Nephron progenitor cell (in vitro differentiated cells): ENCODE data around the gene B9D2.
A peak's percentile ranks its signal among the peaks of the same experiment; 100 is the strongest.

Experiments
- DNase-seq: peaks from one replicate; pipeline ENCODE4 v3.0.0; 2021
- H3K27ac Mint-ChIP-seq: 2 replicates; pipeline ENCODE4 v1.8.0; 2021; ENCODE audit warnings: mild to moderate bottlenecking, moderate library complexity, mixed read lengths
- H3K27me3 Mint-ChIP-seq: 2 replicates; pipeline ENCODE4 v1.8.0; 2021; ENCODE audit warnings: mild to moderate bottlenecking, low read depth, mixed read lengths; ENCODE audit not compliant: poor library complexity
- H3K36me3 Mint-ChIP-seq: 2 replicates; pipeline ENCODE4 v1.8.0; 2021; ENCODE audit warnings: low read depth, mixed read lengths
- H3K4me1 Mint-ChIP-seq: 2 replicates; pipeline ENCODE4 v1.8.0; 2021; ENCODE audit warnings: mixed read lengths
- H3K4me3 Mint-ChIP-seq: 2 replicates; pipeline ENCODE4 v1.8.0; 2021; ENCODE audit warnings: mild to moderate bottlenecking, moderate library complexity, mixed read lengths
- H3K9me3 Mint-ChIP-seq: 2 replicates; pipeline ENCODE4 v1.8.0; 2021; ENCODE audit warnings: mild to moderate bottlenecking, moderate library complexity, mixed read lengths
- TF ChIP-seq, protein P1 (sequence below): fragments of 200-600 bp; sonication (generic); IDR thresholded peaks from 2 replicates; pipeline ENCODE4 v1.5.0; 2021; ENCODE audit warnings: antibody characterized with exemption

B9D2 gene

GRCh38 chr19:41311613-41312012 lies 52.3 kb downstream of the B9D2 start:
- no peak for DNase-seq
- Mint-ChIP-seq H3K27me3 (peaks cover 6% of the 10 kb centered on the region), H3K4me3 (peak overlapping the region; percentile 94), H3K9me3 (no peaks in the 10 kb centered on the region), H3K36me3 (peaks cover 46% of the 10 kb centered on the region), H3K27ac (no peak overlapping the region), H3K4me1 (peaks cover 50% of the 10 kb centered on the region)
- TF ChIP-seq, protein P1, sequence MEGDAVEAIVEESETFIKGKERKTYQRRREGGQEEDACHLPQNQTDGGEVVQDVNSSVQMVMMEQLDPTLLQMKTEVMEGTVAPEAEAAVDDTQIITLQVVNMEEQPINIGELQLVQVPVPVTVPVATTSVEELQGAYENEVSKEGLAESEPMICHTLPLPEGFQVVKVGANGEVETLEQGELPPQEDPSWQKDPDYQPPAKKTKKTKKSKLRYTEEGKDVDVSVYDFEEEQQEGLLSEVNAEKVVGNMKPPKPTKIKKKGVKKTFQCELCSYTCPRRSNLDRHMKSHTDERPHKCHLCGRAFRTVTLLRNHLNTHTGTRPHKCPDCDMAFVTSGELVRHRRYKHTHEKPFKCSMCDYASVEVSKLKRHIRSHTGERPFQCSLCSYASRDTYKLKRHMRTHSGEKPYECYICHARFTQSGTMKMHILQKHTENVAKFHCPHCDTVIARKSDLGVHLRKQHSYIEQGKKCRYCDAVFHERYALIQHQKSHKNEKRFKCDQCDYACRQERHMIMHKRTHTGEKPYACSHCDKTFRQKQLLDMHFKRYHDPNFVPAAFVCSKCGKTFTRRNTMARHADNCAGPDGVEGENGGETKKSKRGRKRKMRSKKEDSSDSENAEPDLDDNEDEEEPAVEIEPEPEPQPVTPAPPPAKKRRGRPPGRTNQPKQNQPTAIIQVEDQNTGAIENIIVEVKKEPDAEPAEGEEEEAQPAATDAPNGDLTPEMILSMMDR = no peak

- Mint-ChIP-seq H3K9me3 (no peaks in the 10 kb centered on the region), H3K36me3 (peaks cover 42% of the 10 kb centered on the region), H3K4me3 (peak overlapping the region; percentile 94), H3K27me3 (peaks cover 6% of the 10 kb centered on the region), H3K27ac (peak overlapping the region; percentile 95), H3K4me1 (peaks cover 48% of the 10 kb centered on the region)
- DNase-seq = no peak
- TF ChIP-seq, protein P1 = no peak
These were observed 52.9 kb downstream of the B9D2 start for GRCh38 chr19:41311072-41311471.

- peaks cover 42% of the 10 kb centered on the region for H3K36me3 Mint-ChIP-seq
- peak; percentile 91 for DNase-seq
- H3K27ac Mint-ChIP-seq = peak within 1 kb of the TSS; percentile 95
- H3K27me3 Mint-ChIP-seq = peaks cover 6% of the 10 kb centered on the region
- peaks cover 46% of the 10 kb centered on the region for H3K4me1 Mint-ChIP-seq
- no peaks in the 10 kb centered on the region for H3K9me3 Mint-ChIP-seq
- TF ChIP-seq, protein P1 = no peak
- H3K4me3 Mint-ChIP-seq = peak within 1 kb of the TSS; percentile 94
These were observed 53.7 kb downstream of the B9D2 start, which contains the start of gene CCDC97 for GRCh38 chr19:41310033-41310831. TSS of gene CCDC97 (plus strand) at chr19:41310172. CDS start at chr19:41310311, 139 bp downstream.

GRCh38 chr19:41309180-41310032 lies 54.5 kb downstream of the B9D2 start:
- H3K27ac Mint-ChIP-seq = peak overlapping the region; percentile 95
- H3K27me3 Mint-ChIP-seq = peaks cover 6% of the 10 kb centered on the region
- H3K4me3 Mint-ChIP-seq = peak overlapping the region; percentile 94
- H3K4me1 Mint-ChIP-seq = peaks cover 46% of the 10 kb centered on the region
- no peak for DNase-seq
- peaks cover 46% of the 10 kb centered on the region for H3K36me3 Mint-ChIP-seq
- no peaks in the 10 kb centered on the region for H3K9me3 Mint-ChIP-seq
- TF ChIP-seq, protein P1 = no peak

GRCh38 chr19:41308450-41309179 lies 55.3 kb downstream of the B9D2 start:
- TF ChIP-seq, protein P1 = peak; percentile 97
- Mint-ChIP-seq H3K27ac (peak overlapping the region; percentile 93), H3K36me3 (peaks cover 46% of the 10 kb centered on the region), H3K9me3 (no peaks in the 10 kb centered on the region), H3K4me1 (peaks cover 45% of the 10 kb centered on the region), H3K4me3 (peak overlapping the region; percentile 94), H3K27me3 (peaks cover 6% of the 10 kb centered on the region)
- peak; percentile 97 for DNase-seq
